Fibroblast of gingiva (primary cell): ENCODE data around the gene GALNT15.

ENCODE experiments used
- DNase-seq: peaks from one replicate; pipeline ENCODE4 v3.0.0-alpha.2; 2011; ENCODE audit warnings: low read depth

GALNT15 gene

DNA sequence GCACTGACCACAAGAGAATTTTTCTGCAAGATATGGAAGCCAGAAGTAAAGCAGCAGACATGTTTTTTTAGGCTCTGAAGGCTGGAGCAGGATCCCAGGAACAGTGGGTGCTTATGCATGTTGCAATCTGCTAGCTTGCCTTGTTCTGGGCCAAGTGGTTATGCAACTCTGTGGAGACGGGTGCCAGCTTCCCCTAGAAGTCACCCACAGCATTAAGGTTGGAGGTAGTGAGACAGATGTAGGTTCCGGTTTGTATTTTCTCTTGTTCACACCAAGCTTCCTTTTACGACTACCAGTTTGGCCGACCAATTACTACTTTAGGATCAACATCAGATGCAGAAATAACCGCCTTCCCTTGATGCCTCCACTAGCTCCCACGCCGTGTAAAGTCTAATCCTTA, 79.1 kb downstream of the GALNT15 start:
- DNase-seq = peak; percentile 64

DNA sequence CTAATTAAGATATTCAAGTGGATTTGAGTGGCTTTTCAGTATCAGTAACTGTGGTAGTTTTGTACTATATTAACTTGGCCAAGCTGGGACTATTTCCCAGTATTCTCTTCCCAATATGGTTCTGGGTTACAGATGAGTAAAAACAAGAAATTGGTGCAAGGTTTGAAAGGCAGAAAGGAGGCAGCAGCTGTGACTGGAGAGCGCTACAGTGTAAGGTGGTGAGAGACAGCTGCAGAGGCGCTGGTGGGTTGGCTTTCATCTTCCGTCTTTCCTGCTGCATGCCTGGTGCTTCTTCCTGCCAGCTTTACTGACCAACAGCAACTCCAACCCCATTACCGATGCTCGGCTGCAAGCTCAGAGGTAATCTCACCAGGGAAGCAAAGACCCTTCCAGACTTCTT, 80.4 kb downstream of the GALNT15 start:
- no peak for DNase-seq

DNA sequence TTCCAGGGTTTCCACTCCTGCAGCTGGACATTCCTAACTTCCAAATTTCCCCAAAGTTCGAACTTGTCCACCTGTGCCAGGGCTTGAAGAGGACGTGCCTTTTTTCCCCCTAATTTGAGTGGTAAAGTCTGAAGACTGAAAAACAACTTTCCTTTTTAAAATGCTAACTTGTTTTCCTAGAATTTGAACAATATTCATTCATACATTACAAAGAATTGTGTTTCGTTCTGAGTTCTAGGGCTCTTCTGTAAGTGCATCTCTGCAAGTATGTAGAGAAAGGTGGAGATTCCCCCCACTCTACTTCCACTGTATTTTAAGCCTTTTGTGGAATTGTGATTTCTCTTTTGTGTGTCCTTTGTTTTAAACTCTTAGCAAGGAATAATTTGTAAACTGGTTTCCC, 80.8 kb downstream of the GALNT15 start:
- no peak for DNase-seq

DNA sequence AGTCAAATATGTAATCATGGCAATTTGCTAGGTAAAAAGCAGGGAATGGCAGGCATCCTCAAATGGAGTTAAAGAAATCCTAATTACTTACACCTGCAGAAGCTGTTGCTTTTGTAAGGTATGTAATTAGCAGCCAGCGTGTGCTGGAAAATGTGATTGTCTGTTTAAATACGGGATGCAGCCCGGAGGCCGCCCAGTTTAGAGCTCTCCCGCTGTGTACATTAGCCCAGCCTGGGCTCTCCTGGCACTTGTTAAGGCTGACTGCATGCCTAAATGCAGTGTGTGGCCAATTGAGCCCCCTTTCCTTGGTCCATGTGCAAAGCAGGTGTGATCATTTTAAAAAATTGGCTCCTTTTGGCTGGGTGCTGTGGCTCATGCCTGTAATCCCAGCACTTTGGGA, 81.2 kb downstream of the GALNT15 start:
- DNase-seq = no peak

DNA sequence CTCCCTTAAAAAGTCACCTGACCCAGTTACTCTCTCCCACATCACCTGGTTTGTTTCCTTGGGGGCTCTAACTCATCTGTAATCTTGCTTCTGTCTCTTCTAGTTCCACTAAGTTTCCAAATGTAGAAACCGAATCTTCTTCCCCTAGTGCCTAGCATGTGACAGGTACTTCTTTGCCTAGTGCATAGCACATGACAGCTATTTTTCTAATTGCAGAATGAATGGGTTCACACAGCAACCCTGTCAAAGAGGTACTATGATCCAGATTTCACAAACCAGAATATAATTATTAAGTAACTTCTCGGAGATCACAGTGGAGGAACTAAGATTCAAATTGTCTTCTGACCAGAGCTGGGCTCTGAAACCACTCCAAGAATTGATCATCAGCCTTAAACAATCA, 82.8 kb downstream of the GALNT15 start:
- DNase-seq = no peak

DNA sequence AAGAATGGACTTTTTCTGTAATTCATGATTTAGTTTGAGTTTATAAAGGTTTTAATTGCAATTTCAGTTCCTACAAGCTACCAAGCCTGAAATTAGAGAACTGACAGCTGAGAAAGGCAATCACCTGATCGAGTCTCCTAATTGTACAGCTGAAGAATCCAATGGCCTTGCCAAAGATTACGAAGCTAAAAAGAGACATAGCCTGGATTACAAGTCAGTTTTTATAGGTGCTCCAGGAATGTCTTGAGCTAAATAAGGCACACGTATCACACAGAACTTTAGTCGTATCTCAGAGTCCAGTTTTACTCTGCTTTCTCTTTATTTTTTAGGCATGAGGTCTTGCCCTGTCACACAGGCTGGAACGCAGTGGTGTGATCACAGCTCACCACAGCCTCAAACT, 83.7 kb downstream of the GALNT15 start:
- no peak for DNase-seq

DNA sequence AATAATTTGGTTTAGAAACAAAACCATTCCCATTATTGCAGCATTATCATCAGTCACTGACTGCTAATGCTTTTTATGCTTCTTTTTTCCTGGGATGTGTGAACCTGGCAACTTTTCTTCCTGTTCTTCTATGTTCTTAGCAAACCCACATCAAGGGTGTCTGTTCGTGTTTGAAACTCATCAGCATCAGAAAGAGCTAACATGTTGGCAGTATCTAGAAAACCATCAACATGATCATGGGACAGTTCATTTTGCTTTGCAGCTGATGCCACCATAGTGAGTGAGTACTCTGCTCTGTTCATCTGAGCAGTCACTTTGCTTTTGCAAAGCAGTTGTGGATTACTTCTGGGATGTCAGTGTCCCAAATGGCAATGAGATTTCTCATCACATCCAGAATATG, 84.4 kb downstream of the GALNT15 start:
- no peak for DNase-seq

DNA sequence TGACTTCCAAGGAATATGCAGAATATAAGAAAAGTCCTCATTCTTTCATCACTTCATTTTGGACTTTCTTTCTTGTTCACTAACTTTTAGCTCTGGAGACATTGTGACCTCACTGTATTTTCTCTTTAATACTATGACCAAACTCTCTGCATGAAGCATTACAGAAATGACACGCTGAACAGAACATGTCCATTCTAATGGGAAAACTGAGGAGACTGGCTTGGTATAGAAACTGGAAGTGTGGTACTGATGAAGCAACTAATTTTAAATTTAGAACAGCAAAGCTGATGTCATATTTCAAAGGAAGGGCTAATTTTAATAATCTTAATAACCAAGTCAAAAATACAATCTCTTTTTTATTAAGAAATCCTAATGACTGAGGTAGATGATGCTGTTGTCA, 85.6 kb downstream of the GALNT15 start:
- DNase-seq = no peak

DNA sequence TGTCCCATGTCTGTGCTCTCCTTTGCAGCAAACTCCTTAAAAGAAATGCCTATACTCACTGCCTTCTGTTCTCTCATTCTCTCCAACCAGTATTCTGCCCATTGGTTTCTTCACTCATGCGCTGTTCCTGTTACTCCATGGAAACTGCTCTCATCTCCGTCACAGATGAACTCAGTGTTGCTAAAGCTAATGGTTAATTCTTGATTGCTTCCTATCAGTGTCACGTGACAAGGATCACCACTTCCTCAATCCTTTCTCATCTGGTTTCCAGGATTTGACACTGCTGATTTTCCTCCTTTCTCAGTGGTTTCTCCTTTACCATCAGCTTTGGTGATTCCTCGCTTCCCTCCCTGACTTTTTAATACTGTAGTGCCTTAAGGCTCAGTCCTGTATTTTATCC, 87.7 kb downstream of the GALNT15 start:
- no peak for DNase-seq

DNA sequence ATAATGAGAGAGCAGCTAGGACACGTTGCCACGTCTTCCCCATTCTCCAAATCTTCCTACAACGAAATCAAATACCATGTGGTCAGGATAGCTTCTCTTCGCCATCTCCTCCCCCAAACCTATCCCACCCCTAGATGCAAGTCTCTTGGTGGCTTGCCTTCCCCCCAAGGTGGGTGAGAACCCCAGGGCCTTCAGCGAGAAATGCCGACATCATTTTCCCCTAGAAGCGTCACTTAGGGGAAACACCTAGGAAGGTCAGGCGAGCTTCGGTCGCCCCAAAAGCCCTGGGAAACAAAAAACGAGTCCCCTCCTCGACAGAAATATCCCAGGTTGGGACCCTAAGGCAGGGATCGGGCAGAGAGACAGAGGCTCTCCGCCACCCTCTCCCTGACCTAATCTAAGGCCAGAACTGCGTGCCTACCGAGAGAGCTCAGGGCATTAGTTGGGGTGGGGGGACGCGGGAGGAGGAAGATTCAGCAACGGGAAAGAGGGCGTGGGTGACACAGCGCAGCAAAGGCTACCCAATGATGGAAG, 89.8 kb downstream of the GALNT15 start:
- DNase-seq = no peak

DNA sequence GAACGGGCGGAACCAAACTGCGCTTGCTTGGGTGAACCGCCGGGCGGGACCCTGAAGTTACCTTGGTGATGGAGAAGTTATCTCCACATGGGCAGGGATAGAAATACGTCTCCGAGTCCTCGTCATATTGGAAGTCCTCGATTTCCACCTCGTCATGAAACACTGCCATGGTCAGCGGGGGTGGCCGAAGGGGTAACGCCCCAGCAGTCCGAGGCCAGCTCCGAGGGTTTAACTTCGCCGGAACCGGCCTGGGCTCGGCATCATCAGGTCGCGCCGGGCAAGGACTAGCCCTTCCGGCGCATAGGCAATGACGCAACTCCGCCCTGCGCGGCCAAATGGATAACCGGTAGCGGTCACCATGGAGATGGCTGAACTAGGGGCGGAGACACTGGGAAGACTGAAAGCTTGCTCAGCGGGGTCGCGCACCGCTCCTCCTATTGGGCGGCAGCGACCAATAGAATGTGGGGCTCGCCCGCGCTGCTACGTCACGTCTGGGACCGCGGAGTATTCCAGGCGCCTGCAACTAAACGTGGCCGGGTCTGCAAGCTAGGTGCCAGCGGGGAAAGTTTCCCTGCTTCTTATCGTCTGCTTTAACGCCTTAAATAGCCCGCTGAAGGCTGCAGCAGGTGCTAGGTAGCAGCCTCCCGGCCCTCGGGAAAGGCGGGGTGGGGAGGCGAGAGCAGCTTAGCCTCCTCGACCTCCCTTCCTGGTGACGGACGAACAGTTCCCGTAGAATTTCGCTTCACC, 90.4 kb downstream of the GALNT15 start, which contains the start of the genes DPH3 and OXNAD1:
TSS of gene DPH3 (minus strand) at position 236 of the 747 bp plus-strand sequence. CDS start at position 169, 67 bp downstream.
TSS of gene OXNAD1 (plus strand) at position 505 of the 747 bp plus-strand sequence. CDS start 5,741 bp downstream, outside the sequence.
- DNase-seq = peak; percentile 100

DNA sequence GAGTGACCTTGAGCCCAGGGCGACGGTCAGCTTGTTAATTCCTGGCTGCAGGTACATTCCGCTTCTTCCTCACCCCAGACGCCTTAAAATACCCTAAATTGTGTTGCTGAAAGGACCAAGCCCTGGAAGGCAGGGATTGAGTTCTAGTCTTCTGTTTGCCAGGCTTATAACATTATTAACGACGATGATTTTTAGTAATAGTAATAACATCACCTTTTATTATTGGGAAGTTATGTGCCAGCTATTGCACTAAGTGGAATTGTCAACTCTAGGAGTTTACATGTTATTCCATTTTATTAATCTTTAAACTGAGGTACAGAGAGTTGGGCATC, 90.9 kb downstream of the GALNT15 start:
- no peak for DNase-seq

DNA sequence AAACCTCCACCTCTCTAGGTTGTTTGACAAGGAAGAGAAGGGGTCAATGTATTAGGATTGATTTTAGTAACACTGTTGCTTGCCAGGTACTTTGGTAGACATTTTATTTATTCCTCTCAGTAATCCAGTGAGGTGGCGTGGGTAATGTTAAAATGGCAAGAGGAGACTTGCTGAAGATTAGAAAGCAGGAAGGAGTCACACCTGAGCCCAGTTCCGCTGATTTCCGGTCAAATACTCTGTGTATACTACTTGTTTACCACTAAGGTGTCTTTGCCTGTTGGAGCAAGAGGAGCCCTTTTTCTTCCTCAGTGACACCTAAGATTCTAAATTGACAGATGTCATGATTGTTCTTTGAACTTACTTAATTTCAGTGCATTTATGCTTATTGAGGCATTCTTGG, 92.2 kb downstream of the GALNT15 start:
- DNase-seq = no peak

DNA sequence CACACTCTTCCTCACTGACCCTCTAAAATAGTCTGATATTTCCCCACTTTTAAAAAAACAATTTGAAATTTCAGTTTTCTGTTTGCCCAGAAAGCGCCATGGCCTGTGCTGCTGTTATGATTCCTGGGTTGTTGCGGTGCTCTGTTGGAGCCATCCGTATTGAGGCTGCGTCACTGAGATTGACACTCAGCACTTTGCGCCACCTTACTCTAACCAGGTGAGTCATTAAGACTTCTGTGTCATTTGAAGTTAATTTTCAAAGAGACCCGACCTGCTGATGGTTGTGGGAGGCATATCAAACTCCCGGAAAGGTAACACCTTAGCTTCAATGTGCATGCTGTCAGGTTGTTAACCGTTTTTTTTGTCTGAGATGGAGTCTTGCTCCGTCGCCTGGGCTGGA, 96.4 kb downstream of the GALNT15 start:
- DNase-seq = no peak

DNA sequence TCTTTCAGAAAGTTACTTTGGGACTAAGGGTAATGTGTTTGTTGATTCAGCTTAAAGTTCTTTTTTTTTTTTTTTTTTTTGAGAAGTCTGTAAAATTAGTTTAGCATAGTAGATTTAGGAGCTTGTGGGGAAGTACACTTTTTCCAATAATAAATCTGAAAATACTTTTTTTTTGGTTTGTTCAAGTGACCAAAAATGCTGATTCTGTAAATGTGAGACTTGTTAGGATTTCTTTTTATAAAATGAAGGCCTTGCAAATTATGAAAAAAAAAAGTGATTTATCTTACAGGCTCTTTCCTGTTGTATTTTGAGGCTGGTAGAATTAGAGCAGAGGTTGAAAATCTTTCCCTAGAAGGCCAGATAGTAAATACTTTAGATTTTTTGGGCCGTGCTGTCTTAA, 98.1 kb downstream of the GALNT15 start:
- no peak for DNase-seq

DNA sequence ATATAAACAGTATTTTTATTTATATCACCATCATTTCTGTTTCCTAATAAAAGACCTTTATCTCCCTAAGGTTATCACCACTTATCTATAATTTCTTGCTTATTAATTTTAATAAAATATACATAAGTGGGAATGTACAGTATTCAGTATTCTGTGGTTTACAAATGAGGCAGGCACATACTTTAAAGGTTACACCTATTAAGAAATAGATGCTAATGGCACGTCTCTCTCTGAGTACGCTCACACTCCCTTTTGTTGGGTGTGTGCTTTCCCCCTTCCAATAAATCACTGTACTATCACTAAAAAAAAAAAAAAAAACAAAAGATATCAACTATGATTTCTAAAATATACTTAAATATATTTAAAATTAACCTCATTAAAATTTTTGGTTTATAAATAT, 99.4 kb downstream of the GALNT15 start:
- DNase-seq = no peak

DNA sequence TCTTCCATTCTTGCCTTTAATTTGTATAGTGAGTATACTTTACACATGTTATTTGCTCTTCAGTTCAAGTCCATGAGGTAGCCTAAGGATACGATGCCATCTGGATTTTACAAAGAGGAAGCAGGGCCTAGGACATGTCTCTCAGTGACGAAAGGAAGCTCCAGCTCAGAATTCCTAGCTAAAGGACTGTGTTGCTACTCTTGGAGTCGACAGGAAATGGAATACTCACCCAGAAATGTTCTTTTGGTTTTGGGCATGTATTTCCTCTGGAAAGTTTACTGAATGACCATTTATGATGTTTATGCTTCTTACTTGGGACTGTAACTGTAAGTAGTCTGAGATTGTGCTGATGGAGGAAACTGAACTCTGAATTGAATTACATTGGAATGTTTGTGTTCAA, 103.0 kb downstream of the GALNT15 start:
- DNase-seq = peak; percentile 7

DNA sequence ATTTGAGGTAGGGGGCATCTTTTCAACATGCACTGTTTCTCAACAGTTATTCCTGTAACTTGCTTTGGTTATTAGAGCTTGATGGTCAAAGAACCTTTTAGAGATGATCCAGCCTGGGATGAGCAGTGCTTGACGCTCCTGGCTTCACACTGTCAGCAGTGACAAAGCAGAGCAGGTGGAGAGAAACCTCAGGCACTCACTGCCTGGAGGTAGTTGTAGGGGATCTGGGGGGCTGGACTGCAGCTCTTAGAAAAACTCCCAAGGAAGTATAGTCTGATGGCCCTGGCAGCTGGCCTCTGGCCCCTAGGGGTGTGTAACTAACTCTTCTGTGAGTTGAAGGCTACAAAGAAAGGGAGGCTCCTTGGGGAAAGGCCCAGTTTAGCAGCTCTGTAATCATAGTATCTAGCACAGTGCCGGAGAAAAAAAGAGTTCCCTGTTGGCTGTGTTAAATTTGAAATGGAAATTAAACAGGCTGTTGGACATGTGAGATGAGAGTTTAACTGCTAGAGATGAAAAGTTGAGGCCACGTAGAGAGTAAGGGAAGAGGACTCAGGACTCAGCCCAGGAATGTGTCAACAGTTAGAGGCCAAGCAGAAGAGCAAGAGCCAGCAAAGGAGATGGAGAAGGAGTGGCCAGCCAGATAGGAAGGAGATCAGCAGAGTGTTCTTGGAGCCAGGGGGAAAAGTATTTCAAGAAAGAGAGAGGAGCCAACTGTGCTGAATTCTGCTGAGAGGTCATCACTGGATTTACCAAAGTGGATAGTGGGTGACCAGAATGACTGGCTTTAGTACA, 104.7 kb downstream of the GALNT15 start:
- no peak for DNase-seq

DNA sequence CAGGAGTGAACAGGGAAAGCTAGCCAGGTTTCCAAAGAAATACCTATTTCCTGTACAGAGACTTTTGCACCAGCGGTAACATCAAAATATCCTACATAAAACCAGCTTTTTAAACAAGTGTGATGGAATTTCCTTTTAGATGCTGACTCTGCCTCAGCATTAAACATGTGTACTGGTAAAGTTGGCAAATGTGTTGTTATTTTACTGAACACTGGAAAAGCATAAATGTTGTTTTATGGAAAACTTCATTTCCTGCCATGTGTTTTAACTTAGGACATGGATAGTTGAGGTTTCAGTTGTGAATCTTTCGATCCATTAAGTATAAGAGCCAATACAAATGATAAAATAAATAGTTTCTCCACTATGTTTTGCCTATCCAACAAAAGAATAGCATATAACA, 106.2 kb downstream of the GALNT15 start:
- DNase-seq = peak; percentile 57
